ENCODE data around the gene REV3L. TPM values are rescaled to one million over a fixed set of nuclear protein-coding genes. Genes with fewer than 3 reads are reported as not detected.

The REV3L gene
- total and polyA plus RNA-seq, 4 donors = 3.8 to 17.7 (median 11.2) TPM

- TF ChIP-seq REST (IDR thresholded peaks at IDR 0.05) (no peak), RAD21 (IDR thresholded peaks at IDR 0.05) (no peak), MAX (IDR thresholded peaks at IDR 0.05) (no peak), HNF4A (conservative IDR thresholded peaks at IDR 0.05) (no peak), JUND (IDR thresholded peaks at IDR 0.05) (no peak), YY1 (IDR thresholded peaks at IDR 0.05) (no peak), GABPA (IDR thresholded peaks at IDR 0.05 in 1 of 2, conservative IDR thresholded peaks at IDR 0.05 in 1 of 2) (no peak), TAF1 (conservative IDR thresholded peaks at IDR 0.05) (no peak), FOXA1 (IDR thresholded peaks at IDR 0.05) (no peak)
- DNase-seq (ENCODE audit: low spot score) = no peak
- Histone ChIP-seq H3K36me3 (ENCODE audit: control insufficient read depth in 4 of 4, insufficient read depth in 3 of 4, low read depth in 1 of 4, low read length in 3 of 4) (peaks cover 0 to 5% (median under 1%) of the 10 kb centered on the region in 4 donors), H3K4me3 (ENCODE audit: low read depth in 1 of 3, low read length in 3 of 3) (no peak overlapping the region), H3K4me1 (ENCODE audit: control insufficient read depth in 4 of 4, insufficient read depth in 4 of 4, low read length in 3 of 4) (peaks cover 0 to 9% (median 4%) of the 10 kb centered on the region in 4 donors), H3K27ac (ENCODE audit: low read depth in 1 of 2, low read length in 2 of 2) (no peak overlapping the region), H3K9me3 (ENCODE audit: control insufficient read depth in 4 of 4, low read length in 3 of 4) (no peaks in the 10 kb centered on the region), H3K9ac (ENCODE audit: low read depth in 1 of 2, low read length in 2 of 2) (no peak overlapping the region), H3K27me3 (ENCODE audit: control insufficient read depth in 4 of 4, insufficient read depth in 4 of 4, low read length in 3 of 4) (no peaks in the 10 kb centered on the region)
- WGBS = 78% methylated on average over 3 of the region's 3 CpGs
These were observed 72.6 kb downstream of the REV3L start for GRCh38 chr6:111410371-111410770.

- H3K27me3 ChIP-seq (ENCODE audit: control insufficient read depth in 4 of 4, insufficient read depth in 4 of 4, low read length in 3 of 4) = no peaks in the 10 kb centered on the region
- no peak for DNase-seq (ENCODE audit: low spot score)
- TF ChIP-seq SP1 (IDR thresholded peaks at IDR 0.05) (no peak), YY1 (IDR thresholded peaks at IDR 0.05) (no peak), NR2F2 (IDR thresholded peaks at IDR 0.05) (no peak), JUND (IDR thresholded peaks at IDR 0.05) (no peak), CTCF (IDR thresholded peaks at IDR 0.05; ENCODE audit: low read depth, low read length, missing input control) (no peak)
- WGBS = 96% methylated on average over 1 of the region's 1 CpG
- peaks cover 0 to under 1% (median 0%) of the 10 kb centered on the region in 4 donors for H3K9me3 ChIP-seq (ENCODE audit: control insufficient read depth in 4 of 4, low read length in 3 of 4)
- no peak overlapping the region for H3K9ac ChIP-seq (ENCODE audit: low read depth in 1 of 2, low read length in 2 of 2)
- no peak overlapping the region for H3K4me3 ChIP-seq (ENCODE audit: low read depth in 1 of 3, low read length in 3 of 3)
- no peak overlapping the region for H3K27ac ChIP-seq (ENCODE audit: low read depth in 1 of 2, low read length in 2 of 2)
- H3K36me3 ChIP-seq (ENCODE audit: control insufficient read depth in 4 of 4, insufficient read depth in 3 of 4, low read depth in 1 of 4, low read length in 3 of 4) = peaks cover 0 to 4% (median 1%) of the 10 kb centered on the region in 4 donors
- H3K4me1 ChIP-seq (ENCODE audit: control insufficient read depth in 4 of 4, insufficient read depth in 4 of 4, low read length in 3 of 4) = peaks cover 0 to 9% (median 4%) of the 10 kb centered on the region in 4 donors
These were observed 73.6 kb downstream of the REV3L start for GRCh38 chr6:111409430-111409829.

GRCh38 chr6:111407686-111408085 is 75.3 kb downstream of the REV3L start:
- Histone ChIP-seq H3K27me3 (ENCODE audit: control insufficient read depth in 4 of 4, insufficient read depth in 4 of 4, low read length in 3 of 4) (no peaks in the 10 kb centered on the region), H3K9me3 (ENCODE audit: control insufficient read depth in 4 of 4, low read length in 3 of 4) (peaks cover 0 to 3% (median 0%) of the 10 kb centered on the region in 4 donors), H3K4me3 (ENCODE audit: low read depth in 1 of 3, low read length in 3 of 3) (no peak overlapping the region), H3K36me3 (ENCODE audit: control insufficient read depth in 4 of 4, insufficient read depth in 3 of 4, low read depth in 1 of 4, low read length in 3 of 4) (peaks cover 2 to 14% (median 7%) of the 10 kb centered on the region in 4 donors), H3K9ac (ENCODE audit: low read depth in 1 of 2, low read length in 2 of 2) (no peak overlapping the region), H3K4me1 (ENCODE audit: control insufficient read depth in 4 of 4, insufficient read depth in 4 of 4, low read length in 3 of 4) (peaks cover 0 to 9% (median 4%) of the 10 kb centered on the region in 4 donors), H3K27ac (ENCODE audit: low read depth in 1 of 2, low read length in 2 of 2) (no peak overlapping the region)
- 44% methylated on average over 4 of the region's 4 CpGs for WGBS
- DNase-seq (ENCODE audit: low spot score) = no peak
- TF ChIP-seq CTCF (IDR thresholded peaks at IDR 0.05; ENCODE audit: low read depth, low read length, missing input control) = no peak
- no peak for TF ChIP-seq NR2F2 (IDR thresholded peaks at IDR 0.05)
- no peak for TF ChIP-seq TAF1 (conservative IDR thresholded peaks at IDR 0.05)
- no peak for TF ChIP-seq ATF3 (IDR thresholded peaks at IDR 0.05)
- no peak for TF ChIP-seq HNF4G (IDR thresholded peaks at IDR 0.05)
- TF ChIP-seq ZBTB33 (IDR thresholded peaks at IDR 0.05) = no peak
